AG10803 (cell line): ENCODE results near the gene DDX56.

Experiments
- DNase-seq: peaks from one replicate; pipeline ENCODE4 v3.0.0; 2010; ENCODE audit warnings: low read depth
- H3K4me3 ChIP-seq: 2 replicates; pipeline ENCODE4 v1.5.1; 2011; ENCODE audit warnings: mild to moderate bottlenecking, low read length, control low read depth
- CTCF ChIP-seq: conservative IDR thresholded peaks from 2 replicates; pipeline ENCODE4 v1.5.1; 2011; ENCODE audit warnings: mild to moderate bottlenecking, low read length, control low read depth, inconsistent platforms

The DDX56 gene

GRCh38 chr7:44573464-44574286 is at the start of gene DDX56:
DDX56 (minus strand) TSS chr7:44573908; CDS start chr7:44573895, 13 bp downstream.
- peak within 1 kb of the TSS; percentile 95 for H3K4me3 ChIP-seq
- no peak for TF ChIP-seq CTCF
- peak; percentile 89 for DNase-seq

- no peak overlapping the region for H3K4me3 ChIP-seq
- DNase-seq, result no peak
These were observed 48.8 kb upstream of the DDX56 start for GRCh38 chr7:44622342-44623151.

GRCh38 chr7:44621750-44622103 is 48.0 kb upstream of the DDX56 start:
- no peak overlapping the region for H3K4me3 ChIP-seq
- DNase-seq, result no peak
- TF ChIP-seq CTCF, result no peak

More at GRCh38 chr7:44622342-44623151, 48.8 kb upstream of the DDX56 start:
- TF ChIP-seq CTCF, result no peak

GRCh38 chr7:44621034-44621749 is 47.5 kb upstream of the DDX56 start:
- peak; percentile 77 for DNase-seq
- H3K4me3 ChIP-seq, result no peak overlapping the region
- TF ChIP-seq CTCF, result no peak

GRCh38 chr7:44618753-44619152 is 45.0 kb upstream of the DDX56 start:
- no peak for TF ChIP-seq CTCF
- no peak for DNase-seq
- no peak overlapping the region for H3K4me3 ChIP-seq

GRCh38 chr7:44618045-44618444 is 44.3 kb upstream of the DDX56 start:
- H3K4me3 ChIP-seq, result no peak overlapping the region

More at GRCh38 chr7:44618045-44618444, 44.3 kb upstream of the DDX56 start:
- no peak for DNase-seq
- TF ChIP-seq CTCF, result no peak
